ENCODE data around the gene ANKMY1.
"Not testable (repeated sequence)": the region's sequence is repeated elsewhere in the genome, so short reads cannot be mapped to it uniquely, and the experiment has no call there.

The ANKMY1 gene

GRCh38 chr2:240555541-240556250, 2.1 kb downstream of the ANKMY1 start:
- DNase-seq (ENCODE audit: low read depth in 2 of 3, low spot score in 2 of 3), result no peak

GRCh38 chr2:240554767-240555493, 2.9 kb downstream of the ANKMY1 start:
- DNase-seq (ENCODE audit: low read depth in 2 of 3, low spot score in 2 of 3), result no peak

DNA sequence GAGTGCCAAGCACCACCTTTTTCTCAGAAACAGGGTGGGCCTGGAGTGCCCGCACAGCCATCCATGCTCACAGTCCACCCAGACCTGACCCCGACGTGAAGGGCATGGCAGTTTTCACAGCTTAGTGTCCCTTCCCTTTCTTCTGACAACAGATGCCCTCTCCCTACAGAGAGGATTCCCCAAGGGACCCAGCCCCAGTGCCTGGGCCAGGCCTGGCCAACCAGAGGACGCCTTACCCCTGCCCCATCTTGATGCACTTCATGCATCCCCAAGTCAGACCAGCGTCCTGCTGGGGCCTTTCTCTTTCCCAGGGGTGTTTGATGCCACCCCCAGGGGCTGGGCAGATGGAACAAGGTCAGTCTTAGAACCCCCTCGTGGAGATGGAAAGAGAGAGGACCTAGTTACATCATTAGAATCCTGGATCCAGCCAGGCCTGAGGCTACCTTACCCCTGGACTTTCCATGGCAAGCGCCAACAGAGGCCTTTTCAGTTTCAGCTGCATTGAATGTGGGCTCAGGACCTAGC, 3.8 kb downstream of the ANKMY1 start:
- no peak for DNase-seq (ENCODE audit: low read depth in 2 of 3, low spot score in 2 of 3)

- no peak for DNase-seq (ENCODE audit: low read depth in 2 of 3, low spot score in 2 of 3)
Observed at GRCh38 chr2:240551811-240552210, 6.0 kb downstream of the ANKMY1 start.

DNA sequence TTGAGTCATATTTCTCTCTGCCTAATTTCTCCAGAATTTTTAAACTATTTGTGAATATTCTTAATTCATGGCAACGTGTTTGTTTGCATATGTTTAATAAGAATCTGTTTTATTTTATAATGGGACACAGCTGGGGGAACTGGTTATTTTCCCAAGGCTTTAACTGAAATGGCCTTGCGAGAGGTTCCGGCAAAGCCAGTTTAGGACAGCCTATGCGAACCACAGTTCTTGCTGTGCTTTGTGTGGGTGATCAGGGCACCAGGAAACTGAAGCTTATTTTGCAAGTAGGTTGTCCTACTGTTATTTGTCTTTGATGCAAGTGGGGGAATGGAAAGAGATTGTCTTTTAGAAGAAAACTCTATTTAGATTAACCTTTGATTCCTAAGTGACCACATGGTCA, 6.5 kb downstream of the ANKMY1 start:
- no peak for DNase-seq (ENCODE audit: low read depth in 2 of 3, low spot score in 2 of 3)

- DNase-seq (ENCODE audit: low read depth in 2 of 3, low spot score in 2 of 3), result no peak
Observed at GRCh38 chr2:240539906-240540305, 17.9 kb downstream of the ANKMY1 start.

DNA sequence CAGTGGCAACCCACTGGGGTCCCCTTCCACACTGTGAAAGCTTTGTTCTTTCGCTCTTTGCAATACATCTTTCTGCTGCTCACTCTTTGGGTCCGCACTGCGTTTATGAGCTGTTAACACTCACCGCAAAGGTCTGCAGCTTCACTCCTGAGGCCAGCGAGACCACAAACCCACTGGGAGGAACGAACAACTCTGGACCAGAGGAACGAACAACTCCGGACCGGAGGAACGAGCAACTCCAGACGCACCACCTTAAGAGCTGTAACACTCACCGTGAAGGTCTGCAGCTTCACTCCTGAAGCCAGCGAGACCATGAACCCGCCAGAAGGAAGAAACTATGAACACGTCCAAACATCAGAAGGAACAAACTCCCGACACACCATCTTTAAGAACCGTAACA, 18.7 kb downstream of the ANKMY1 start:
- DNase-seq (ENCODE audit: low read depth in 2 of 3, low spot score in 2 of 3), result not testable (repeated sequence)

- DNase-seq (ENCODE audit: low read depth in 2 of 3, low spot score in 2 of 3), result no peak
Observed at GRCh38 chr2:240538031-240538780, 19.6 kb downstream of the ANKMY1 start.

DNA sequence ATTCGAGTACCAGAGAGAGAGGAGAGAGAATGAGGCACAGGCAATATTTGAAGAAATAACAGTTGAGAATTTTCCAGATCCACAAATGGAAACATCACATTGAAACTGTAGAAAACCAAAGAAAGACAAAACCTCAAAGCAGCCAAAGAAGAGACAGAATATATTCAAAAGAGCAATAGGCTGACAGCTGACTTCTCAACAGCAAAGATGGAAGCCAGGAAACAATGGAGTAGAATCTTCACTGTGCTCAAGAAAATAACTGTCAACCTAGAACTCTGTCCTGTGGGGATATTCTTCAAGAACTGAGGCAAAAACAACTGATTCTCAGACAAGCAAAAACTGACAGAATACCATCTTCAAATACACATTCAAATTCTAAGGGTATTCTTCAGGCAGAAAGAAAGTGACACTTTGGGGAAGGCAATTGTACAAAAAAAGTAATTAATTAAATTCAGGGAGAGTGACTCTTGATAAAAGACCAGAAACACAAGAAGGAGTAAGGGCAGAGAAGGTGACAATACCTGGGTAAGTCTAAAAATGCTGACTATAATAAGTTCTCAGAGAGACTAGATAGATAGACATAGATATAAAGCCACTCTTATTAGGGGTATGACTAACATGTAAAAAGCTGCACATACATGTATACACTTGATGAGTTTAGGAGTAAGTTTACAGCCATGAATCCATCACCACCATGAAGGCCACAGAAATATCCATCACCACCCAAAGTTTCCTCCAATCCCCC, 25.6 kb downstream of the ANKMY1 start:
- DNase-seq (ENCODE audit: low read depth in 2 of 3, low spot score in 2 of 3), result no peak

DNA sequence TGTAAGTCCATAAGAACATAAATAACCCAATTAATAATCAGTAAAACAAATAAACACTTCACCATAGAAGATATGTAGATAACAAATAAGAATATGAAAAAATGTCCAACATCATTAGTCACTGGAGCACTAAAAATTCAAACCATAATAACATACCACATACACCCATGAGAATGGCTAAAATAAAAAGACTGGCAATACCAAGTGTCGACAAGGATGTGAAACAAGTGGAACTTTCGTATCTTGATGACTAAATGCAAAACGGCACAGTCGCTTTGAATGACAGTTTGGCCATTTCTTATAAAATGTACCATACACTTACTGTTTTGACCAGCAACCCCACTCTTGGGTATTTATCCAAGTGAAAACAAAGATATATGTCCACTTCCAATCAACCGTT, 26.8 kb downstream of the ANKMY1 start:
- no peak for DNase-seq (ENCODE audit: low read depth in 2 of 3, low spot score in 2 of 3)

DNA sequence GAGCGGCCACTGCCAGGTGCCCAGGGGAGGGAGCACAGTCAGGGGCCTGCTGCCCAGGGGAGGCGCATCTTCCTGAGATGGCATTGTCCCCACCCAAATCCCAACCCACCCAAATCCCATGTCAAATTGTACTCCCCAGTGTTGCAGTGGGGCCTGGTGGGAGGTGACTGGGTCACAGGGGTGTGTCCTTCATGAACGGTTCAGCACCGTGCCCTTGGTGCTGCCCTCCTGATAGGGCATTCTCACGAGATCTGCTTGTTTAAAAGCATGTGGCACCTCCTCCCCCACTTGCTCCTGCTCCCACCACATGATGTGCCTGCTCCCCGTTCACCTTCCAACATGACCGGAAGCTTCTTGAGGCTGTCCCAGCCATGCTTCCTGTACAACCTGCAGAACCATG, 27.6 kb downstream of the ANKMY1 start:
- DNase-seq (ENCODE audit: low read depth in 2 of 3, low spot score in 2 of 3), result no peak

GRCh38 chr2:240529344-240529999, 28.3 kb downstream of the ANKMY1 start:
- DNase-seq (ENCODE audit: low read depth in 2 of 3, low spot score in 2 of 3), result no peak

DNA sequence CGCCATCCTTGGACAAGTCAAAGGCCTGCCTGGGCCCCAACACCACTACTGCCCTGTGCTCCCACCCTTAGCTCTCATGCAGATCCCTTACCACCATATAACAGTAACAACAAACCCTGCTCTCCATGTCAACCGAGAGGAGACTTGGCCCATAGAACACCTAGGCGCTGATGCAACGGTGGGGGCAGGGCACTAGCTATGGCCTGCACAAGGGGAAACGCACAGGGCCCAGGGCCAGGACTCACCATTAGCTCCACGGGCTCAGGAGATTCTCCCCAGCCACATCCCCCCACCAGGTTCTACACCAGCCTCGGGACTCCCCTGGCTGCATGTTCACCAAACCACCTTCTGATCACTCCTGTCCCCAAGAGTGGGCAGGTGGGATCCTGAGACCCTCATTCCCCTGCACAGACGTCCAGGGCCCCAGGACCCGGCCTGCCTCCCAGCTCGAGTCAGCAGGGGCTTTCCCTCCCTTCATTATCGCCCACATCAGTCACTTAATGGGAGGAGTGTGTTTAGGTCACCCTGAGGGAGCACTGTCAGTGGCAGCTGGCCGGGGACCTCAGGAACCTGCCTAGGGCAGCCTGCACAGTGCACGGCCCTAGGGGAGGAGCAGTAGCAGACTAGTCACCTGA, 29.3 kb downstream of the ANKMY1 start:
- DNase-seq (ENCODE audit: low read depth in 2 of 3, low spot score in 2 of 3), result no peak

DNA sequence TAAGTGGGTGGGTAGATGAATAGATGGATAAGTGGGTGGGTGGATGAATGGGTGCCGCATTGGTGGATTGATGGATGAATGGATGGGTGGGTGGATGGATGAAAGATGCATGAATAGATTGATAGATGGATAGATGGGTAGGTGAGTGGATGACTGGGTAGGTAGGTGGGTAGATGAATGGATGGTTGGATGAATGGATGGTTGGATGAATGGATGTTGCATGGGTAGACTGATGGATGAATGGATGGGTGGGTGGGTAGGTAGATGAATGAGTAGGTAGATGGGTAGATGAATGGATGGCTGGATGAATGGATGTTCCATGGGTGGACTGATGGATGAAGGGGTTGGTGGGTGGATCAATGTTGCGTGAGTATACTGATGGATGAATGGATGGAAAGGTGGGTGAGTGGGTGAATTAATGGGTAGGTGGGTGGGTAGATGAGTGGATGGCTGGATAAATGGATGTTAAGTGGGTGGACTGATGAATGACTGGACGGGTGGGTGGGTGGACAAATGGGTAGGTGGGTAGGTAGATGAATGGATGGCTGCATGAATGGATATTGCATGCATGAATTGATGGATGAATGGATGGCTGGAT, 30.5 kb downstream of the ANKMY1 start:
- no peak for DNase-seq (ENCODE audit: low read depth in 2 of 3, low spot score in 2 of 3)

DNA sequence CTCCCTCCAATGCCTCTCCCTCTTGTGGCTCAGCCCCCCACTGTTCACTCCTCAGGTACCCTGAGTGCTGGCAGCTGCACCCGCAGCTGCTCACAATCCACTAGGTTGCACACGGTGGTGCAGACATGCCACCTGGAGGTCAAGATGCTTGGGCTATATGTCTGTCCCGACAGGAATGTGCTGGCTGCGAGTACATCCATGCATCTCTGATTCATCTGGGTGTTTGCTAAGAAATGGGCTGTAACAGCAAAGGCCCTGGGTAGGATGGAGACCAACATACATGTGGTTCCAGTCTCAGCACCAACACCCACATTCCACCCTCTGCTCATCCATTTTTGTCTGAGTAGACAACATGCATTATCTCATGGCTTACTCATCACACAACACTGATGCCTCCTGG, 31.3 kb downstream of the ANKMY1 start:
- no peak for DNase-seq (ENCODE audit: low read depth in 2 of 3, low spot score in 2 of 3)

DNA sequence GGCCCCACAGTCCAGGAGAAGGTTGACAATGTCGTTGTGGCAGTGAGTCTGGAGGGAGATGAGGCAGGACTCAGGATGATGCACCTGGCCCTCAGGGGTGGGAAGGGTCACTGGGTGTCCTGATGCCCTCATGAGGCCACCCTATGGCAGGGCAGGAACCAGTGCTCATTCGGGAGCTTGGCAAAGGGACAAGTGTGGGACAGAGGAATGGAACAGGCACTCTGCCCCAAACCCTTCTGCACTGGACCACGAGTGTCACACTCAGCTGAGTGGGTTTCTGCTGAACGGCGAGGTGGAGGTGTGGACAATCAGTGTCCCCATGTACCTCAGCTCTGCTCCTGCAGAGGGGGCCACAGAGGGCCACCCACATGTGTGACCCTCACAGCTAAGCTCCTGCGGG, 32.0 kb downstream of the ANKMY1 start:
- DNase-seq (ENCODE audit: low read depth in 2 of 3, low spot score in 2 of 3), result no peak

DNA sequence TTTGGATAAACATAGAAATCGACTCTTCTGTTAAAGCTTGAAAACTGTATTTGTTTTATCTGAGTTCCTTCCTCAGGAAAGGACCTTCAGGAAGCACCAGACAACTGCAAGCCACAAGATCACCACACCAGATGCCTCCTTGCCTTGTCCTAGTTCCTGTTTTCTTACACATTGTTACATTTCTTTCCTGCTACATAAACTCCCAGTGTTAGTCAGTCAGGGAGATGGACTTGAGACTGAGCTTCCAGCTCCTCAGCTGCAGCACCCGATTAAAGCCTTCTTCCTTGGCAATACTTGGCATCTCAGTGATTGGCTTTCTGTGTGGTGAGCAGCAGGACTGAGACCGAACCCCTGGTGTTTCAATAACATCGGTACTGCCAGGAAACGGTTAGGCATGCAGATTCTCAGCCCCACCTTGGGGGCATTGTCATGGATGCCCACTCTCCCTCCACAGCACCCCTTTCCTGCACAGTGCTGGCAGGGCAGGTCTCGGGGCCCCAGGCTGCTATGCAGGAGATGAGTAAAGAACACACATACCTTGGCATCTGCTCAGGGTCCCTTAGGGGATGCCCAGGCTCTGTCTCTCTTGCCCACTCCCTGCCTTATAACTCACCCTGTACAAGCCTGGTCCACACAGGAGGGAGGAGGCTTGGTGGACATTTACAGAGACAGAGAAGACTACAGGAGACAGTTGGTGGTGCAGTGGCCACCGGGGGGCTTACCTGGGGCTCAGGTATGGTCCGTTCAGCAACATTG, 32.6 kb downstream of the ANKMY1 start:
- no peak for DNase-seq (ENCODE audit: low read depth in 2 of 3, low spot score in 2 of 3)

- DNase-seq (ENCODE audit: low read depth in 2 of 3, low spot score in 2 of 3), result no peak
Observed at GRCh38 chr2:240523451-240524281, 34.1 kb downstream of the ANKMY1 start.

All from activated CD8-positive, alpha-beta memory T cell treated with anti-CD3 and anti-CD28 coated beads for 48 hours (primary cell).